A549 (cell line): ENCODE measurements around the gene PCDH9. TPM values are rescaled to one million over a fixed set of nuclear protein-coding genes. Genes with fewer than 3 reads are reported as not detected.

Experiments
- ATAC-seq, 2 experiments: fragments of 200-7000 bp in 1 of 2; fragments of >200 bp in 1 of 2; cut with Nextera tagmentation in 1 of 2; cut with Tn5 transposase in 1 of 2; 3 replicates each; pipeline versions ENCODE4 v1.8.0 to v1.9.1; 2018 to 2020; ENCODE audit warnings: mild to moderate bottlenecking in 1 of 2, moderate library complexity in 1 of 2
- CTCF ChIA-PET: fragments of 300-600 bp; sonication (Branson Sonifier 250); formaldehyde crosslinking; extraction: SDS; loops from one replicate; lab custom pipeline; 2021; ENCODE audit warnings: antibody characterized with exemption, inconsistent platforms; lab: Yijun Ruan, JAX
- POLR2A ChIA-PET: fragments of 350-600 bp; formaldehyde crosslinking; extraction: SDS; loops from one replicate; lab custom pipeline; 2021; ENCODE audit warnings: antibody characterized with exemption, inconsistent platforms; lab: Yijun Ruan, JAX
- DNase-seq, 2 experiments: peaks; one replicate each; pipeline versions ENCODE4 v3.0.0 to v3.0.0-alpha.2; 2011 to 2016; ENCODE audit warnings: low read depth in 1 of 2, low spot score in 1 of 2
- FAIRE-seq: peaks from 2 replicates; lab custom pipeline; 2011; peaks lifted over from hg19 to GRCh38; lab: Jason Lieb, UNC
- H3K27ac ChIP-seq, 2 experiments: fragments of >200 bp; sonication (Bioruptor Twin); formaldehyde crosslinking; 3 replicates each; pipeline ENCODE4 v1.5.1; 2016 to 2017
- H3K4me1 ChIP-seq: fragments of >200 bp; sonication (Bioruptor Twin); formaldehyde crosslinking; 3 replicates; pipeline ENCODE4 v1.6.1; 2016
- H3K4me2 ChIP-seq: fragments of >200 bp; sonication (Bioruptor Twin); formaldehyde crosslinking; 3 replicates; pipeline ENCODE4 v1.6.1; 2016
- H3K4me3 ChIP-seq: fragments of >200 bp; sonication (Bioruptor Twin); formaldehyde crosslinking; 3 replicates; pipeline ENCODE4 v1.5.1; 2016
- H3K9me3 ChIP-seq: fragments of >200 bp; sonication (Bioruptor Twin); formaldehyde crosslinking; 3 replicates; pipeline ENCODE4 v1.6.1; 2016
- ATOH8 ChIP-seq: fragments of 250-450 bp; sonication (Bioruptor Pico); IDR thresholded peaks from 2 replicates; pipeline ENCODE4 v1.5.0; 2020; ENCODE audit warnings: low read depth, mild to moderate bottlenecking, moderate library complexity
- CHD4 ChIP-seq: fragments of 200-600 bp; sonication (generic); IDR thresholded peaks from 2 replicates; pipeline ENCODE4 v1.6.1; 2016; ENCODE audit warnings: antibody characterized with exemption, mild to moderate bottlenecking, borderline replicate concordance
- CTCF ChIP-seq: fragments of >200 bp; sonication (Bioruptor Twin); formaldehyde crosslinking; IDR thresholded peaks from 3 replicates; pipeline ENCODE4 v1.5.1; 2016
- EHMT2 ChIP-seq: fragments of 200-600 bp; sonication (generic); IDR thresholded peaks from 2 replicates; pipeline ENCODE4 v1.6.1; 2016; ENCODE audit warnings: antibody characterized with exemption, low read depth, mild to moderate bottlenecking, moderate library complexity
- ESRRA ChIP-seq: fragments of 150-350 bp; IDR thresholded peaks from 2 replicates; pipeline ENCODE4 v1.6.1; 2014; ENCODE audit warnings: mild to moderate bottlenecking, low read length, borderline replicate concordance
- GATA3 ChIP-seq: IDR thresholded peaks from 2 replicates; pipeline ENCODE4 v1.6.1; 2012; ENCODE audit warnings: borderline replicate concordance
- HDAC2 ChIP-seq: fragments of 200-600 bp; sonication (generic); IDR thresholded peaks from 2 replicates; pipeline ENCODE4 v1.6.1; 2016
- HOXA7 ChIP-seq: fragments of 250-450 bp; sonication (Bioruptor Pico); IDR thresholded peaks from 2 replicates; pipeline ENCODE4 v1.5.0; 2020; ENCODE audit warnings: mild to moderate bottlenecking, moderate library complexity
- JUNB ChIP-seq: fragments of >200 bp; sonication (Bioruptor Twin); formaldehyde crosslinking; IDR thresholded peaks from 2 replicates; pipeline ENCODE4 v1.6.1; 2016
- KDM1A ChIP-seq: fragments of 200-600 bp; sonication (generic); IDR thresholded peaks from 2 replicates; pipeline ENCODE4 v1.6.1; 2016; ENCODE audit warnings: low read depth, mild to moderate bottlenecking
- MYC ChIP-seq: IDR thresholded peaks from 2 replicates; pipeline ENCODE4 v1.6.1; 2012; ENCODE audit warnings: mild to moderate bottlenecking, inconsistent platforms, low read length, improper control_type of control experiment, borderline replicate concordance
- PBX3 ChIP-seq: IDR thresholded peaks from 2 replicates; pipeline ENCODE4 v1.6.1; 2012
- PHF8 ChIP-seq: fragments of 200-600 bp; sonication (generic); IDR thresholded peaks from 2 replicates; pipeline ENCODE4 v1.6.1; 2016; ENCODE audit warnings: low read depth, mild to moderate bottlenecking, antibody characterized with exemption, moderate library complexity, borderline replicate concordance
- POLR2AphosphoS2 ChIP-seq: conservative IDR thresholded peaks from 2 replicates; pipeline ENCODE4 v1.6.1; 2012; ENCODE audit warnings: low read length, improper control_type of control experiment, inconsistent platforms
- RARB ChIP-seq: fragments of 250-450 bp; sonication (Bioruptor Pico); IDR thresholded peaks from 2 replicates; pipeline ENCODE4 v1.8.0; 2021; ENCODE audit warnings: mild to moderate bottlenecking, moderate library complexity
- RCOR1 ChIP-seq: fragments of 150-350 bp; IDR thresholded peaks from 2 replicates; pipeline ENCODE4 v1.6.1; 2014; ENCODE audit warnings: antibody characterized with exemption, low read length, low read depth
- RFX5 ChIP-seq: fragments of 450-650 bp; IDR thresholded peaks from 2 replicates; pipeline ENCODE4 v1.7.1; 2014; ENCODE audit warnings: antibody characterized with exemption, mild to moderate bottlenecking, moderate library complexity
- USF2 ChIP-seq: fragments of 450-650 bp; IDR thresholded peaks from 2 replicates; pipeline ENCODE4 v1.6.1; 2014; ENCODE audit warnings: antibody characterized with exemption
- ZNF302 ChIP-seq: fragments of 250-450 bp; sonication (Bioruptor Pico); IDR thresholded peaks from 2 replicates; pipeline ENCODE4 v1.9.0; 2021; ENCODE audit warnings: inconsistent platforms, mild to moderate bottlenecking, moderate library complexity
- WGBS: methylation state at CpG from one replicate; pipeline ENCODE4 v1.1.6; 2017; ENCODE audit errors: missing lambda C conversion rate; 5-methylcytosine and 5-hydroxymethylcytosine counted together
- polyA plus RNA-seq, 4 experiments: library from polyadenylated mRNA; depleted of rRNA in 3 of 4; stranded (reverse); fragments of >200 nt; fragmentation: RNase III in 1 of 4; extraction: RNeasy Plus Mini Kit Qiagen cat#74134 plus additional on column Dnase treatment in 1 of 4; gene quantifications; 2 replicates in 3 of 4; 3 replicates in 1 of 4; pipeline ENCODE4 v1.2.3, GENCODE V29; 2011 to 2017

Gene PCDH9
- polyA plus RNA-seq, 2 of the 4 experiments (the other 2 are of a cell fraction), result 16.0 to 29.5 TPM

- ChIA-PET POLR2A (no interaction called here), CTCF (interaction anchor here (1.1 kb wide), 1 partner anchor 53 kb away, joined by 3 read pairs; no protein-coding TSS in a partner anchor)
- ATAC-seq, result no peak
These were observed 167.1 kb downstream of the PCDH9 start for GRCh38 chr13:67063036-67063435.

GRCh38 chr13:67062160-67062559, 168.0 kb downstream of the PCDH9 start:
- no peak for ATAC-seq
- ChIA-PET POLR2A (no interaction called here), CTCF (no interaction called here)
- FAIRE-seq, result no peak
- Histone ChIP-seq H3K27ac (0 out of 6 replicates have a peak overlapping the region, but pooled peaks of 1 of the 2 experiments have one; percentile 14), H3K4me2 (0 out of 3 replicates have a peak overlapping the region, but pooled peaks have one; percentile 1), H3K4me1 (peaks cover 12% of the 10 kb centered on the region; the same call in 2 of the 3 replicates), H3K9me3 (no peaks in the 10 kb centered on the region), H3K4me3 (no peak overlapping the region)
- DNase-seq, result no peak
- no peak for TF ChIP-seq POLR2AphosphoS2
- no peak for TF ChIP-seq HDAC2
- TF ChIP-seq, all 56 proteins: peak for 0

More at GRCh38 chr13:67063036-67063435, 167.1 kb downstream of the PCDH9 start:
- Histone ChIP-seq H3K27ac (no peak overlapping the region), H3K4me2 (no peak overlapping the region), H3K4me3 (no peak overlapping the region), H3K9me3 (no peaks in the 10 kb centered on the region), H3K4me1 (peaks cover 12% of the 10 kb centered on the region; the same call in 2 of the 3 replicates)
- TF ChIP-seq GATA3 (no peak), RARB (no peak), PBX3 (no peak), EHMT2 (no peak), ATOH8 (CRISPR knock-in tag) (no peak), ESRRA (no peak), USF2 (no peak)
- DNase-seq, result no peak
- WGBS, result 94% methylated on average over 3 of the region's 3 CpGs
- FAIRE-seq, result no peak

- ChIA-PET CTCF (no interaction called here), POLR2A (no interaction called here)
- Histone ChIP-seq H3K4me2 (0 out of 3 replicates have a peak overlapping the region, but pooled peaks have one; percentile 1), H3K27ac (0 out of 6 replicates have a peak overlapping the region, but pooled peaks of 1 of the 2 experiments have one; percentile 14), H3K9me3 (no peaks in the 10 kb centered on the region), H3K4me3 (no peak overlapping the region), H3K4me1 (peaks cover 12% of the 10 kb centered on the region; the same call in 2 of the 3 replicates)
- FAIRE-seq (no peak), ATAC-seq (no peak), DNase-seq (no peak)
- WGBS, result 71% methylated on average over 5 of the region's 5 CpGs
- no peak for TF ChIP-seq RCOR1
- no peak for TF ChIP-seq RFX5
- TF ChIP-seq JUNB, result no peak
- no peak for TF ChIP-seq CHD4
- TF ChIP-seq MYC, result no peak
- no peak for TF ChIP-seq GATA3
- TF ChIP-seq ZNF302 (CRISPR knock-in tag), result no peak
- TF ChIP-seq CTCF, result no peak
- no peak for TF ChIP-seq HOXA7 (CRISPR knock-in tag)
- TF ChIP-seq PHF8, result no peak
- no peak for TF ChIP-seq KDM1A
These were observed 168.4 kb downstream of the PCDH9 start for GRCh38 chr13:67061750-67062149.
